ENCODE measurements around the gene BTD.

The BTD gene

DNA sequence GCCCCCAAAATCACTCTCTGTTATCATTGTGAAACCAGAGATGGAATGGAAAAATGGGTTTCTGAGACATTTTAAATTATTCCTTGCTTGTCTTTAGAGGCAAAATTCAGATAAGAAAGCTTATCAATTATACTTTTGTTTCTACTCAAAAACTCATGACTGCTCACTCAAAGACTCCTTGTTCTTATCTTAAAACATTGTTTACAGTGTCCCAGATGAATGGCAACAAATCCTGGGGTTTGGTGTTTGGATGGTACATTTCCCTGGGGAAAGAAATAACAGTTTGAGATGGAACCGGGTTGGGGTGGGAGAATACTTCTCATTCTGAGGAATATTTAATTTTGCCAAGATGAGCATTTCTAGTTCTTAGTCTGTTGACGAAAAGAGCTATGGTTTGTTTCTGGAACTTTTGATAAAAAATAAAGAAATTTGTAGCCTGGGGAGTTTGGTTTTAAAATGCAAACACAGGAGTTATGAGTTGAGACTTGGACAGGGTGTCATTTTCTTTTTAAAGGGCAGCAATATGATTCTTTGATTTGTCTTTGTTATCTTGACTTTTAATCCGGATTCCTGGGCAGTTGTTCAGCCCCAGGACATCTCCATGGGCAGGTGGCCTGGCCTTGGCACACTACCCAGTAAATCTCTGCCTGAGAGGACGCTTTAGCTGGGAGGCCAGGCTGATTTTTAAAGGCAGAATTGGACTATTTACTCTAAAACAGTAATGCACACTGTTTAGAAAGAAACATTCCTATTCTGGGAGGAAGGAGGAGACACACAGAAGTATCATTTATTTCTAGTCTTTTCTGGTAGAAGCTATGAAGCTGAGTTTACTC, 32.4 kb downstream of the BTD start:
- peak; percentile 21 to 83 for DNase-seq (ENCODE audit: low read depth in 1 of 2, low spot score in 1 of 2)
- no peak; the same call in 1 of the 2 replicates for TF ChIP-seq JUND (IDR thresholded peaks at IDR 0.05; ENCODE audit: low read depth)
- in situ Hi-C loops (cut with HindIII; ENCODE audit: low pct_unique_long_range_greater_than_20kb, low sequenced_read_pairs), result no loop called here

- DNase-seq (ENCODE audit: low read depth in 1 of 2, low spot score in 1 of 2), result no peak
- no peak for TF ChIP-seq JUND (IDR thresholded peaks at IDR 0.05; ENCODE audit: low read depth)
- in situ Hi-C loops (cut with HindIII; ENCODE audit: low pct_unique_long_range_greater_than_20kb, low sequenced_read_pairs), result no loop called here
Observed at GRCh38 chr3:15634671-15635070, 33.1 kb downstream of the BTD start.

DNA sequence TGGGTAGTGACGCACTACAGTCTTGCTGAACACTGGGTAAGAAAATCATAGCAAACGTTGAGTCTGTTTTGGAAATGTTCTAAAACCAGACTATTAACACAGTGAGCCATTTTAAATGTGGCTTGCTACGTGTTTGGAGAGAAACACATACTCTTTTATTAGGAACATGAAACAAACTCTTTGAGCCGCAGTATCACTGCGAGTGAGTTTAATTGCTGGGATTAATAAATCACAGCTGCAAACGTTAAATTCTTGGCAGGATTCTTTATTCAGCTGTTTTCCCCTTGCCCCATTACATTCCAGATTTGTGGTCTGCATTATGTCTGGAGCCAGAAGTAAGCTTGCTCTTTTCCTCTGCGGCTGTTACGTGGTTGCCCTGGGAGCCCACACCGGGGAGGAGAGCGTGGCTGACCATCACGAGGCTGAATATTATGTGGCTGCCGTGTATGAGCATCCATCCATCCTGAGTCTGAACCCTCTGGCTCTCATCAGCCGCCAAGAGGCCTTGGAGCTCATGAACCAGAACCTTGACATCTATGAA, 33.6 kb downstream of the BTD start:
- no peak for TF ChIP-seq JUND (IDR thresholded peaks at IDR 0.05; ENCODE audit: low read depth)
- DNase-seq (ENCODE audit: low read depth in 1 of 2, low spot score in 1 of 2), result no peak
- in situ Hi-C loops (cut with HindIII; ENCODE audit: low pct_unique_long_range_greater_than_20kb, low sequenced_read_pairs), result no loop called here

GRCh38 chr3:15636028-15636709, 34.6 kb downstream of the BTD start:
- in situ Hi-C loops (cut with HindIII; ENCODE audit: low pct_unique_long_range_greater_than_20kb, low sequenced_read_pairs), result no loop called here
- DNase-seq (ENCODE audit: low read depth in 1 of 2, low spot score in 1 of 2), result no peak
- TF ChIP-seq JUND (IDR thresholded peaks at IDR 0.05; ENCODE audit: low read depth), result no peak

DNA sequence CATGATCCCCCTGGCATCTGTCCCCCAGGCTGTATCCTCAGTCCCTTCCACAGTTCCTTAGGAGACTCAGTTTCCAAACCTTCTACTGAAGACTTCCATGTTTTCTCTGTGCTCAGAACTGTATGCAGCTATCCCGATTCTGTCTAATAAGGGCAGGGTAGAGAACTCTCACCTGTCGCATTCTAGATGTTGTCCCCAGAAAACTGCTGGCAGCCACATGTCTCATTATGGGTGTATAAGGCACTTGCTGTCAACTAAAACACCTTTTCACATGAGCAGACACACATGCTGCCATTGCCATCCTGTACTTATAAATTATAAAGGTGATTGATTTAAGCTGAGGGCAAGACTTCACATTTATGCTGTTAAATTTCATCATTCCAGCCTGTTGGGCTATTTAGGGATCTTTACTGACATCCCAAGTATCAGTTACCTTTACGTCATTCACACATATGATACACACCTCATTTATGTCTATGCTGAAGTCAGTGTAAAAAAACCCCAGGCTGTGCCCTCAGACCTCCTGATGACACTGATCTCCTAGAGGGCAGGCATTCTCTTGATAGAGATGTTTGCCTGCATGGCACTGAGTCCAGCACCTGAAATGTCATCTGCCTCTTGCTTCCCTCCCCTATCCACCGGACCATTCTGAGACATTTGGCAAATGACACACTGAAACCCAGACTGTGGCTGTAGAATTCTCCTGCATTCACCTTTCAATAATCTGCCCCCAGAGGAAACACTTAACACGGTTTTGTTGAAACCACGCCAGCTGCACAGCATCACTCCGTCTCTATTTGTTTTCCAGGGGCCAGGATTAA, 35.8 kb downstream of the BTD start:
- TF ChIP-seq JUND (IDR thresholded peaks at IDR 0.05; ENCODE audit: low read depth), result no peak
- in situ Hi-C loops (cut with HindIII; ENCODE audit: low pct_unique_long_range_greater_than_20kb, low sequenced_read_pairs), result no loop called here
- DNase-seq (ENCODE audit: low read depth in 1 of 2, low spot score in 1 of 2), result no peak

DNA sequence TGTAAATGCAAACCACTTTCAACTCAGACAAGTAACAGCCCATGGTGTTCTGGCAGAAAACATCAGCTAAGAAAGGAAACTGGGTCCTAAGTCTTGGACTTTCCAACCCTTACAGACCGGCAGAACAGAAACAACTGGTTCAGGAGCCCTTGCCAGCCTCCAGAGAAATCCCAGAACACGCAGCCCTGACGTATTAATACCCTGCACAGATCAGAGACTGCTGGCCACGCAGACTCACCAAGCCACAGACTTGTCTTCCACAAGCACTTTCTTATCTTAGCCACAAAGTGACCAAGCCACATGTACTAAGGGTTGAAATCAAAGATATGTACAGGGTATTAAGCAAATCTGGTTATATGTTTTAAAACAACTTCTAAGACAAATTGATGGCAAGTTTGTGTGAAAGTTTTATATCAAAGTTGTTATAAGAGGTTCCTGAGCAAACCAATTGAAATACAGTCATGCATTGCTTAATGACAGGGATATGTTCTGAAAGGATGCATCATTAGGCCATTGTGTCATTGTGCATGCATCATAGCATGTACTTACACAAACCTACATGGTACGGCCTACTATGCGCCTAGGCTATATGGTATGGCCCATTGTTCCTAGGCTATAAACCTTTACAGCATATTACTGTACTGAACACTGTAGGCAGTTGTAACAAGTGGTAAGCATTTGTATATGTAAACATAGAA, 36.8 kb downstream of the BTD start:
- no peak for TF ChIP-seq JUND (IDR thresholded peaks at IDR 0.05; ENCODE audit: low read depth)
- DNase-seq (ENCODE audit: low read depth in 1 of 2, low spot score in 1 of 2), result no peak
- in situ Hi-C loops (cut with HindIII; ENCODE audit: low pct_unique_long_range_greater_than_20kb, low sequenced_read_pairs), result no loop called here

- no peak for TF ChIP-seq JUND (IDR thresholded peaks at IDR 0.05; ENCODE audit: low read depth)
- in situ Hi-C loops (cut with HindIII; ENCODE audit: low pct_unique_long_range_greater_than_20kb, low sequenced_read_pairs), result no loop called here
- DNase-seq (ENCODE audit: low read depth in 1 of 2, low spot score in 1 of 2), result no peak
Observed at GRCh38 chr3:15638891-15639262, 37.3 kb downstream of the BTD start.

DNA sequence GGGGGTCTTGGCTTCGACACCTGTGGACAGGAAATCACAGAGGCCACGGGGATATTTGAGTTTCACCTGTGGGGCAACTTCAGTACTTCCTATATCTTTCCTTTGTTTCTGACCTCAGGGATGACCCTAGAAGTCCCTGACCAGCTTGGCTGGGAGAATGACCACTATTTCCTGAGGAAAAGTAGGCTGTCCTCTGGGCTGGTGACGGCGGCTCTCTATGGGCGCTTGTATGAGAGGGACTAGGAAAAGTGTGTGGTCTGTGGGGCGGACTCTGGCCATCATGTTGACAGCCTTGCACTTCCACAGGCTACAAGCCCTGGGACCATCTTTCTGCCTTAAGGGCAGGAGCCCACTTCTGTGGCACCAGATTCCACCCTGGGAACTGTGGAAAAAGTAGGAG, 43.7 kb downstream of the BTD start:
- TF ChIP-seq JUND (IDR thresholded peaks at IDR 0.05; ENCODE audit: low read depth), result no peak
- in situ Hi-C loops (cut with HindIII; ENCODE audit: low pct_unique_long_range_greater_than_20kb, low sequenced_read_pairs), result no loop called here
- DNase-seq (ENCODE audit: low read depth in 1 of 2, low spot score in 1 of 2), result no peak

- in situ Hi-C loops (cut with HindIII; ENCODE audit: low pct_unique_long_range_greater_than_20kb, low sequenced_read_pairs), result no loop called here
- TF ChIP-seq JUND (IDR thresholded peaks at IDR 0.05; ENCODE audit: low read depth), result no peak
- DNase-seq (ENCODE audit: low read depth in 1 of 2, low spot score in 1 of 2), result no peak
Observed at GRCh38 chr3:15645740-15646501, 44.4 kb downstream of the BTD start.

DNA sequence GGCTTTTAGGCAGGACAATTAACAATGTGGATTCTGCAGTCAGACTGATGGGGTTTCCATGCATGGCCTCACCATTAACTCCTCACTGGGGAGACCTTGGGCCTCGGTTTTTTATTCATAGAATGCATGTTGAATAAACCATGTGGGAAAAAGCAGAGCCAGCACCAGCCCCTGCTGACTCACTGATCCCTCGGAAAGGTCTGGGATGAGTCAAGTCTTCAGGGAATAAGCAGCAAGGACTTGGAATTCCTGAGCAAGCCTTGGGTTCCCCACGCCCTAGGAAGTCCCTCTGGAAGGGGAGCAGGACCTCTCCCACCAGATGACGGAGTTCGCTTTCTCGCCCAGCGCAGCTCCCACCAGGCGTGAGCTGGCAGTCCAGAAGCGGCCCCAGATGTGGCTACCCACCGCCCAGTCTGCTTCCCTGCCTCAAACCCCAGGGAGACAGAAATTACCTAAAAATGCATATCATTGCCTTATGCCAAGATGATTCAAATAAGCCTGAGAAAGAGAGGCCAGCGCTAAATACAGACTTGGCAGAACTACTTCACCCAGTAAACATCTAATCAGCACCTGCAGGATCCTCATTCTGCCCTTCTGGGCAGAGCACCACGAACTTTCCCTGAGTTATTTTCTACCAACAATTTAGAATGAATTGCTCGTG, 45.4 kb downstream of the BTD start:
- DNase-seq (ENCODE audit: low read depth in 1 of 2, low spot score in 1 of 2), result no peak
- in situ Hi-C loops (cut with HindIII; ENCODE audit: low pct_unique_long_range_greater_than_20kb, low sequenced_read_pairs), result no loop called here
- TF ChIP-seq JUND (IDR thresholded peaks at IDR 0.05; ENCODE audit: low read depth), result no peak

GRCh38 chr3:15647611-15648167, 46.1 kb downstream of the BTD start:
- in situ Hi-C loops (cut with HindIII; ENCODE audit: low pct_unique_long_range_greater_than_20kb, low sequenced_read_pairs), result no loop called here
- no peak for DNase-seq (ENCODE audit: low read depth in 1 of 2, low spot score in 1 of 2)
- TF ChIP-seq JUND (IDR thresholded peaks at IDR 0.05; ENCODE audit: low read depth), result no peak

Data from T47D (cell line).